Motor neuron (in vitro differentiated cells): ENCODE measurements around the gene SIMC1. TPM values are rescaled to one million over a fixed set of nuclear protein-coding genes. Genes with fewer than 3 reads are reported as not detected.

Source experiments
- ATAC-seq, 8 experiments: fragments of 200-7000 bp; cut with Tn5 transposase; replicated peaks in 6 of 8; 2 replicates each; pipeline ENCODE4 v1.8.0; 2021; ENCODE audit warnings: mild to moderate bottlenecking in 8 of 8, moderate library complexity in 8 of 8
- H3K27ac ChIP-seq, 2 donors: fragments of 250-450 bp; sonication (Bioruptor Pico); 2 replicates each; pipeline ENCODE4 v1.9.0; 2021; ENCODE audit warnings: antibody characterized with exemption in 2 of 2, mild to moderate bottlenecking in 2 of 2, moderate library complexity in 1 of 2
- H3K4me1 ChIP-seq, 2 donors: fragments of 250-450 bp; sonication (Bioruptor Pico); replicated peaks in 1 of 2; 2 replicates each; pipeline ENCODE4 v1.6.1; 2021; ENCODE audit warnings: antibody characterized with exemption in 2 of 2, mild to moderate bottlenecking in 2 of 2, moderate library complexity in 1 of 2
- H3K4me3 ChIP-seq, 5 donors: fragments of 250-450 bp; sonication (Bioruptor Pico); 2 replicates each; pipeline ENCODE4 v1.9.0; 2021; ENCODE audit warnings: antibody characterized with exemption in 5 of 5, mild to moderate bottlenecking in 5 of 5, moderate library complexity in 4 of 5
- WGBS, 10 experiments: fragments of 450-650 bp; shearing (Covaris generic); methylation state at CpG; one replicate each; pipeline ENCODE4 v1.0.0; 2022; 5-methylcytosine and 5-hydroxymethylcytosine counted together
- in situ Hi-C, 9 experiments: fragments of 400-800 bp; cut with MboI; loops; one replicate each; pipeline ENCODE4 v1.15.0; 2021; ENCODE audit warnings: low sequenced_read_pairs in 9 of 9, low pct_unique_long_range_greater_than_20kb in 2 of 9; ENCODE audit not compliant: unreplicated experiment in 9 of 9
- total RNA-seq, 8 experiments: library from RNA; unstranded; fragments of 300-600 nt; gene quantifications; 2 replicates each; pipeline versions ENCODE4 v1.2.3 to v1.2.4, GENCODE V29; 2022

The SIMC1 gene
- total RNA-seq, 8 experiments from 2014 or later: 6.3 to 44.4 (median 18.5) TPM

DNA sequence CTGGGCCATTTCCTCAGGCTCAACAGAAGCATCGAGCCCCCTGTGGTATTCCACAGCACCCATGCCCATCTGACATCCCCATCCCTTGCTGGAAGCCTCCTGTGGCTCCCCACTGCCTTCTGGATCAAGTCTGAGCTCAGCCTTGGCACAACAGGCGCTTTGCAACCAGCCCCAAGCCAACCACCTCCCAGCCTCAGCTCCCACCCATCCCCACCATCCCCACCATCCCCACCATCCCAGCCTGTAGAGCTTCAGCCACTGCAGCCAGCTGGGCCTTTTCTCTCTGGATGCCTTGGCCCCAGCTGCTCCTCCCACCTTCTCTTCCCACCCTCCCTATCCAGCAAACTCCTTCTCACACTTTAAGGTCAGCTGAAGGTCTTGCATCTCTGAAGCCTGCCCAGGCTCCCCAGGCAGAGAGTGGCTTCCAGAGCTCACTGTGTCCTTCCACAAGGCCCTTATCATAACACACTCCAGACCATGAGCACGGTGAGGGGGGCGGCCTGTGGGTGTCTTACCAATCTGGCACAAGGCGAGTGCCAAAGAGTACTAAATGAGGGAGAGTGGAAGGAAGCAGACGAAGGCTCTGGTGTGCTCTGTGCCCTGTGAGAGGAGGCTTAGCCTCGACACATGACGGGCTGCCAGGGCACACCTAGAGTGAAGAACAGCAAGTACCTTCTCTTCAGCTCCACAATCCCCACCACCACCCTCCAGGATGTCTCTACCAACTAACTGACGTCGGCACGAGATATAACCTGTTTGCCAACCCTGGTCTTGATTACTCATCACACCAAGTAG, 156.9 kb downstream of the SIMC1 start:
- H3K4me3 ChIP-seq: no peak overlapping the region
- ATAC-seq: peak in 2 of 8 experiments; percentile 10 to 56
- in situ Hi-C loops: no loop called here
- peaks cover 9 to 18% of the 10 kb centered on the region in 2 donors for H3K4me1 ChIP-seq
- whole genome bisulfite sequencing, 10 experiments: 75 to 92% (median 88%) methylated on average over 1 to 9 of the region's 11 CpGs; no CpG with 5 or more reads in 5 of the 10 experiments
- no peak overlapping the region for H3K27ac ChIP-seq

Other genes starting within 250 kb of the SIMC1 start
- 100 to 1,000 TPM in 2 of 8 experiments, 10 to 100 TPM in 6; 65.1 to 111 (median 78.7) TPM for gene KIAA1191, start 123.3 kb downstream of the SIMC1 start, total RNA-seq
- 10 to 100 TPM in 6 of 8 experiments, 1 to 10 TPM in 2; 3.6 to 24.0 (median 15.4) TPM for gene ARL10, start 127.1 kb downstream of the SIMC1 start, total RNA-seq
- gene NOP16, start 150.2 kb downstream of the SIMC1 start, total RNA-seq: 10 to 100 TPM; 14.6 to 95.0 (median 22.7) TPM
- gene HIGD2A, start 150.3 kb downstream of the SIMC1 start, total RNA-seq: 100 to 1,000 TPM in 7 of 8 experiments, 10 to 100 TPM in 1; 91.0 to 169 (median 125) TPM
- gene CLTB, start 178.1 kb downstream of the SIMC1 start, total RNA-seq: 100 to 1,000 TPM in 2 of 8 experiments, 10 to 100 TPM in 6; 60.6 to 245 (median 89.7) TPM
- gene FAF2, start 210.0 kb downstream of the SIMC1 start, total RNA-seq: 10 to 100 TPM; 22.1 to 86.5 (median 44.7) TPM